HT1080 (cell line): ENCODE measurements around the gene PXYLP1. TPM values are rescaled to one million over a fixed set of nuclear protein-coding genes. Genes with fewer than 3 reads are reported as not detected.

Experiments
- DNase-seq: peaks from one replicate; pipeline ENCODE4 v3.0.0-alpha.2; 2015; ENCODE audit warnings: low read depth
- total RNA-seq: library from RNA; depleted of rRNA; stranded (reverse); fragments of >200 nt; shearing (Covaris generic); gene quantifications from 2 replicates; pipeline ENCODE4 v1.2.3, GENCODE V29; 2014

Gene PXYLP1
- total RNA-seq, 1 experiment from 2014 or later: 7.7 TPM

DNA sequence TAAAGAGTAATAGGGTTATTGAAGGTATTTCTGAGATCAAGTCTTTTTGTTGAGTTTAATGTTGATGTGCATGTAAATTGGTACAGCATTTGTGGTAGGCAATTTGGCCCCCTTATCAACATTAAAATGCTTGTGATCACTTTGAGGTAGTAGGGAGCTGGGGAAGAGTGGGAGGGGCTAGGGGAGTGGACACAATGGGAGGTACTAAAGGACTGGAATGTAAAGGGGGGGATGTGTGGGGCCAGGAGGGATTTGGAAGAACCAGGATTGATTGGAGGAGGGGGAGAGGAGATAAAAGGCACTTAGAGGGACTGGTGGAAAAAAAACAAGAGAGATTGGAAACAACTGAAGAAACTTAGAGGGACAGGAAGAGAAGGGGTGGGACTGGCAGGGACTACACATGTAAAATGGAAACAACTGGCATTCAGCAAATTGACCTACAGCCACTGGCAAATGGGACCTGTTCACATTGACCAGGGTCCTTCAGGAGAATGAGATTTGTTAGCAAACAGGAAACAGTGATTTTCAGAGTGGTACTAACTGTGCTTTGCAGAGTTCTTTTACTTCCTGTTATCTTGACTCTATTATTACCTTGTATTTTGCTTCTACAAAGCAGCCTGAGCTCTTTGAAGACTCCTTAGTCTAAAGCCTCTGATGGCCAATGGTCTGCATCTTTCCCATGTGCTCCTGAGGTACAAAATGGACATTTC is 88.9 kb downstream of the PXYLP1 start:
- DNase-seq: no peak

DNA sequence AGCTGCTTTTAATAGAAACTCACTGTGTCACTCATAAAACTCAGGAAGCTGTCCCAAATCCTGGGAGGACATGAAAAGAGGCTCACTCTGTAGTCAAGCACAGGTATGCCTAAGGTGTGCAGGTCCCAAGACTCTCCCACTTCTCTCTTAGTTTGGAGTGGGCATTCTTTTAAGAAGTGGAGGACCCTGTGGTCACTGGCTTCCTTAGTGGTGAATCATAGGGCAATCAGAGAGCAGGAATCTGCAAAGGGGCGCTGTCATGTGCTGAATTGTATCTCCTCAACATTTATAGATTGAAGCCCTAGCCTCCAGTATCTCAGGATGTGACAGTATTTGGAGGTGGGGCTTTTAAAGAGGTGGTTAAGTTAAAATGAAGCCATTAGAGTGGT is 89.5 kb downstream of the PXYLP1 start:
- DNase-seq: peak; percentile 88

DNA sequence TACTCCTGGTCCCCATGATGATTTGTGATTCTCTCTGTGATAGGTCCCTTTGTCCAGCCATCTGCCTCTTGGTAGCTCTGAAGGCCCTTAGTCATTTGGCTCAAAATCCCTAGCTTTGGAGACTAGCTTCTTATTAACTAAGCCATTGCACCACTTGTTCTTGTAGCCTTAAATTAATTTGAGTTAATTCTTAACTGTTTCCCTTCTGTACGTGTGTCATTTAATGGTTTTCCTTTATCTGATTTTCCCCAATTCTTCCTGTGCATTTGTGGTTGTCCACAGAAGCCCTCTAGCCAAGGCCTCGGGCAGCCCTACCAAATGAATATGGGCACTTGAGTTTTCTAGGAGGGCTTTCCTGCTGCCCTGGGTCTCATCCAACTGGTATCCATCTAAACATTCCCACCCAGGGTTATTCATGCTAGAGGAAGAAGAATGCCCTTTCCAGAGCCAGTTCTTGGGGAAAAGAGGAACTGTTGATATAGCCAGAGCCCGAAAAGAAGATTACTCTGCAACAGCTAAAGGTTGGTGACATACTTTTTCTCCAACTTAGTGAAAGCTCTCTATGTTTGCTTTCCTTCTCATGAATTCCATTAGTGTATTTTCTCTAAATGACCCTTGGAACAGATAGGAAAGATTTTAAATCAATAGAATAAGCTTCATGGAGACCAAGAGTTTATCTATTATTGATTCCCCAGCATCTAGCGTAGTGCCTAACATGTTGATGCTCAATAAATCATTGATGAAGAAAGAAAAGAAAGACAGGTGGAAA is 92.5 kb downstream of the PXYLP1 start:
- no peak for DNase-seq

- DNase-seq: no peak
Observed at GRCh38 chr3:141326123-141326522, 94.5 kb downstream of the PXYLP1 start.

DNA sequence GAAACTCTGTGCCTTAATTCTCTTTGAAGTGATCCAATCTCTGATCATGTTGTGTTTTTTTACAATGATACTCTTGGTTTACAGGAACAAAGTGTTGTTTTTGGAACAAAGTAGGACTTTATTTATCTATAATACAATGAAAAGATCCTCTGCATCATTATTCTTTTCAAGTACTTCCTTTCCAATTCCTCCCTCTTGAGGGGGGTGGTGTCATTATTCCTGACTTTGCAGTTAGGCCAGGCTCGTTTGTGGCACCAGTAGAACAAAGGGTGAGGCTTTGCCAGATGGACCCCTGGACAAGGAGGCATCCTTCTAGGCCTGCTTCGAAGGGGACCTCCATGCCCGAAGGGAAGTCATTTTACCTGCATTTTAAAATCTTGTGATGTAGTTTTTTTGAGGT is 95.0 kb downstream of the PXYLP1 start:
- DNase-seq: no peak

DNA sequence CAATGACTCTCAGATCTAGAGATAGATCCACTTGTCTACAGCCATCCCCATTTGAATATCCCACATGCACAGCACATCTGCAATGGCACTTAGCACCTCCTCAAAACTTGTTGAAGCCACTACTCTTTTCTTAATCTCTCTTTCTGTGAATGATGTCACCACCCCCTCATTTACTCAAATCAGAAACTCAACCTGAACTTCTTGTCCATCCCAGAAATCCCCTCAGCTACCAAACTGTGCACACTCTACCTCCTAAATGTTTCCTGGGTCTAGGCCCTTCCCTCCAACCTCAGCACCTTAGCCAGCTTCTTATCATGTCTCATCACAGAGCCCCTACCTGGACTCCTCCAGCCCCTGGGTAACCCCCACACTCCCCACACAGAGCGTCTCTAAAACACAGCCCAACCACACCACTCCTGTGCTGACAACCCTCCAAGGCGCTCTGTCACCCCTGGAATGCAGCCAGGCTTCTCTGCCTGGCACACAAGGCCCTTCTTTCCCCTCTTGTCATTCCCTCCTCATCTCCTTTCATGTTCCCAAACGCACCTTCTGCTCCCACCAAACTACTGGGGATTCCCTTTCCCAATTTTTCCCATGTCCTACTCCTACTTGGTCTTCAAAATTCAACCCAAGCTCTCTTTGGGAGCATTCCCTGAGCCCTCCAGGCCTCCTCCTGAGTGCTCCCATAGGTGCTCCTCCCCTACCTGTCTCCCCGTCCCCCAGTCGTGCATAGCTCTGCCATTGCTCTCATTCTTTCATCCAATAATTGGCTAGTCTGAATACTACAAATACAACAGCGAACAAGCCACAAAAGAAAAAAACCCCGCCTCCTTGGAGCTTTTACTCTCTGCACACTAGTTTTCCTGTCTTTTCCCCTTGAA is 96.9 kb downstream of the PXYLP1 start:
- DNase-seq: no peak

GRCh38 chr3:141330235-141330634 is 98.6 kb downstream of the PXYLP1 start:
- no peak for DNase-seq

DNA sequence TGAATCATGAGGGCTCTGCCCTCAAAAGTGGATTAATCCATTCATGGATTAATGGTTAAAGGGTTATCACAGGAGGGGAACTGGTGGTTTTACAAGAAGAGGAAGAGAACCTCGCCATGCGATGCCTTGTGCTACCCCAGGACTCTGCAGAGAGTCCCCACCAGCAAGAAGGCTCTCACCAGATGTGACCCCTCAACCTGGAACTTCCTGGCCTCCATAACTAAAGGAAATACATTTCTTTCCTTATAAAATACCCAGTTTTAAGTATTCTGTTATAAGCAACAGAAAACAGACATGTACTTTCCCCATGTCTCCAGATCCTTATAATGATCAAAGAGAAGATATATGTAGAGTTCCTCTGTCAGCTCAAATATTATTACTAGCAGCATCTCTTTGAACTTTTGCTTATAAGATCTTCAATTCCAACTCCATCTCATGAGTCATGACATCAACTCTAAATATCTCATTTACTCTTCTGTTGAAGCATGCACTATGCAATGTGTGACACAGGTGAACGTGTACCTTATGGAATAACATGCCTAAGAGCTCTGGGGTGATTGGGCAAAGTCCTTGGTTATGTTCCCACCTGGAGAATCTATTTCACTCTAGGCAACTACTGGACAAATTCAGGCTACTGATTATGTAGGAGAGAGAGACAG is 99.2 kb downstream of the PXYLP1 start:
- DNase-seq: no peak

GRCh38 chr3:141331377-141332318 is 100.0 kb downstream of the PXYLP1 start:
- peak; percentile 100 for DNase-seq

DNA sequence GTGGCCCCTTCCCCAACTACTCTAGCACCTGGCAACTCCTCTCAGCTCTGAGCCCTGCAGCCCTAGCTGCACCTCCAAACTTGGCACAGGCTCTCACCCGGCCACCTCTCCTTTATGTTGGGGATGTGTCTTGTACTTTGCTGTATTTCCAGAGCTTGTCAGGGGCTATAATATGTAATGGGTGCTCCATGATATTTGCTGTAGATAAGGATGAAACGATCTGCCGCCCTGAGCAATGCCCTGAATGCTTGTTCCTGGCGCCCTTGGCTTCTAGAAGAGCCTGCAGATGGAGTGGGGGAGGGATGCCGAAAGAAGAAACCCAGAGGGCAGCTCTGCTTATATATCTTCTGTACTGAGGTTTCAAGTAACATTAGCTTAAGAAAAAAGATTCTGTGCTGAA is 100.8 kb downstream of the PXYLP1 start:
- no peak for DNase-seq

DNA sequence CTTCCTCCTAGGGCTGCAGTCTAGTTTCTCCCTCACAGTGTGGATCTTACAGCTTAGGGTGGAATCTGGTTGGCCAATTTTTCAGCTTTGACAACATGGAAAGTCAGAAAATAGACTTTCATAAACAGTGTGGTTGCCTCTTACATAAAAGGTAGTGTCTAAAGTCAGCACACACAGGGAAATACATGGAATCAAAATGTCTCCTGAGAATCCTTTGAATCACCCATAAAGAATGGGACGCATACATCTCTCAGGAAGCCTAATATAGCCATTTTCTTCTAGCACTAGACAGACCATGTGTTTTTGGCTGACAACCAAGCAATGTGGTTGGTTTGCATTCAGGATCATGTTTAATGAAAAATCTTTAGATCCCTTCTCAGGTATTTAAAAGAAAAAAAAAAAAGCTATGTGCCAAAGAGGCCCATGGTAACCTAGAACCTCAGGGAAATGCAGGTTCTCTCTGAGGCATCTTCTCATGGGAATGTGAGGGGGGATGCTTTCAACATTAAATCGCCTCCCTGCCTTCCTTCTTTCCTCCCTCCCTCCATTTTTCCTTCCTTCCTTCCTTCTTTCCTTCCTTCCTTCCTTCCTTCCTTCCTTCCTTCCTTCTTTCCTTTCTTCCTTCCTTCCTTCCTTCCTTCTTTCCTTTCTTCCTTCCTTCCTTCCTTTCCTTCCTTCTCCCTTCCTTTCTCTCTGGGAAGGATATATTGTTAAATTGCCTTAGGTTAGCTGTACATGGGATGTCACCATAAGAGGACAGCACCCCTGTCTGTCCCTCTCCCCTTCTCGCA is 102.4 kb downstream of the PXYLP1 start:
- no peak for DNase-seq

- no peak for DNase-seq
Observed at GRCh38 chr3:141334627-141335250, 103.1 kb downstream of the PXYLP1 start.

GRCh38 chr3:141335531-141336061 is 104.0 kb downstream of the PXYLP1 start:
- no peak for DNase-seq

DNA sequence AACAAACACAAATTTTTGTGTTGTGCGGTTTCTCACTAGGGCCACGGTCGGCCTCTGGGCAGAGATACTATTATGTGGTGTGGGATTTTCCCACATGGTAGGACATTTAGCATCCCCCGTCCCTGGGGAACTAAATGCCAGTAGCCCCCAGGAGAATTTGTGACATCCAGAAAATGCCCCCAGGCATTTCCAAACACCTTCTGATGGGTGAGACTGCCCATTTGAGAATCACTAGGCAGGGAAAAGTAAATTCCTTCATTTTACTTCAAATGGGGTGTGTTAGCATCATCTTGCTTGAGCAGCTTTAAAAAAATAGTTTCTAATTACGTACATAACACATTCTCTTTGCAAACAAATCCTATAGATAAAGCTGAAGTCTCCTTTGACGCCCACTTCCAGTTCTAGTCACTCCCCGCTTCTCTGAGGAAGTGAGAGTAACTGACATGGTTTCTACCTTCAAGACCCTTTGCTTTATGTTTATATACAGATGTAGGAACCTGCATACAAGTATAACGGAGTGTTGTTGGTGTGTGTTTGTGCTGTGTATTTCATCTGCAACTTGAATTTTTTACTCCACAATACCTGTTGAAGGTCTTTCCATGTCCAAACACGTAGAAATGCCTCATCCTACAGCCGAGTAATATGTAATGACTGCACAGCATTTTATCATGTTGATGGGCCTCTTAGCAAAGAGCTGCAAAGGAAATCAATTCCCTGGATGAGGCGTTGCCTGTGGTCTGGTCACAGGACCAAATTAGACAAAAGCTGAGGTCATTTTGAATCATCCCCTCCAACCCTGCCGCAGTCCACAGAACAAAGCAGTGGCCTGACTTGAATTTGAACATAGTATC is 105.3 kb downstream of the PXYLP1 start:
- peak; percentile 99 for DNase-seq

- DNase-seq: no peak
Observed at GRCh38 chr3:141337523-141337854, 105.9 kb downstream of the PXYLP1 start.

DNA sequence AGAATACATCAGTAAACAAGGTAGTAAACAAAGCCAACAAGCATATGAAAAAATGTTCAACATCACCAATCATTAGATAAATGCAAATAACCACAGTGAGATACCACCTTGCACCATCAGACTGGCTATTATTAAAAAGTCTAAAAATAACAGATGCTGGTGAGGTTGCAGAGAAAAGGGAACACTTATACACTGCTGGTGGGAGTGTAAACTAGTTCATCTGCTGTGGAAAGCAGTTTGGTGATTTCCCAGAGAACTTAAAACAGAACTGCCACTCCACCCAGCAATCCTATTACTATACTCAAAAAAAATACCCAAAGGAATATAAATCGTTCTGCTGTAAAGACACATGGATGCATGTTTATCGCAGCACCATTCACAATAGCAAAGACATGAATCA is 106.4 kb downstream of the PXYLP1 start:
- DNase-seq: no peak

GRCh38 chr3:141338881-141339280 is 107.3 kb downstream of the PXYLP1 start:
- DNase-seq: no peak

DNA sequence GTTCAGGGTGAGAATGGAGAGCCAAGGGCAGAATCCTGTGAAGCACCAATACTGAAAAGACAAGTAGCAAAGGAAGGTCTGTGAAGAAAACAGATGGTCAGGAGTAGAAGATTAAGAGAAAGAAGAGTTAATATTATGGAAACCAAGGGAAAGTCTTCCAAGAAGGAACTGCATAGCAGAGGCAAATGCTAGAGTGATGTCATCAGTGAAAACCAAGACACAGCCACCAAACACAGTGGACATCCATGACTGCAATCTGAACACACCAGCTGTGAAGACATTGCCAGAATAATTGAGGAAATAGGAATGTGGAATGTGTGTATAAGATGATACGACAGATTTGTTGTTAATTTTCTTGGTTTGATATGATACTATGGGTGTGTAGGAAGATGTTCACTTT is 109.9 kb downstream of the PXYLP1 start:
- no peak for DNase-seq
